GM19043 (cell line): ENCODE results near the gene DDB1.

ENCODE experiments used
- ATAC-seq: cut with Tn5 transposase; IDR thresholded peaks from one replicate; pipeline ENCODE4 v1.9.1; 2021; ENCODE audit warnings: low read depth; ENCODE audit not compliant: unreplicated experiment

The DDB1 gene

DNA sequence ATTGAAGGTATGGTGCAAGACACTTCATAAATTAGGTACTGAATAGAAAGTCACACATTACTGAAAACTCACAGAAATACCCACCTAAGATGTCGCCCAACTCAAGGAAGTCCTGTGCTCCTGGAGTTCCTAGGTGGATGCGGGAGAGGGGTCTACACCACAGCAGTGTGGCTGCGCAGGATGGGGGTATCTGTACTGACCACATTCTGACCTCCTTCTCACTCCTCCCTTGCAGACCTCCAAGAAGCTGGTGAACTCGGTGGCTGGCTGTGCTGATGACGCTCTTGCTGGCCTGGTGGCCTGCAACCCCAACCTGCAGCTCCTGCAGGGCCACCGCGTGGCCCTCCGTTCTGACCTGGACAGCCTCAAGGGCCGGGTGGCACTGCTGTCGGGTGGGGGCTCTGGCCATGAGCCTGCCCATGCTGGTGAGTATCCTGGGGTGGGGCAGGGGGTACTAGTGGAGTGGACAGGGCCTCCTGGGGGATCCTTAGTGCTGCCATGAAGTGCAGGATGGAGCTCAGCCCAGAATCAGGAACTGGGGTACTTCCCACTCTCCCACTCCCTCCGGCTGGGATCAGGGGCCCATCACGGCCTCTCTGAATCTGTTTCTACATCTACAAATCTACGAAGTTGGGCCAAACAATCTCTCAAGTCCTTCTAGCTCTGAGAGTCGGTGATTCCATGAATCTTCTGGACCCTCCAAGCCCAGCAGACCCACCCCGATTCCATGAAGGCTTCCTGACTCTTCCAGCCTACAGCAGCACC is 5.0 kb upstream of the DDB1 start:
- ATAC-seq = no peak

DNA sequence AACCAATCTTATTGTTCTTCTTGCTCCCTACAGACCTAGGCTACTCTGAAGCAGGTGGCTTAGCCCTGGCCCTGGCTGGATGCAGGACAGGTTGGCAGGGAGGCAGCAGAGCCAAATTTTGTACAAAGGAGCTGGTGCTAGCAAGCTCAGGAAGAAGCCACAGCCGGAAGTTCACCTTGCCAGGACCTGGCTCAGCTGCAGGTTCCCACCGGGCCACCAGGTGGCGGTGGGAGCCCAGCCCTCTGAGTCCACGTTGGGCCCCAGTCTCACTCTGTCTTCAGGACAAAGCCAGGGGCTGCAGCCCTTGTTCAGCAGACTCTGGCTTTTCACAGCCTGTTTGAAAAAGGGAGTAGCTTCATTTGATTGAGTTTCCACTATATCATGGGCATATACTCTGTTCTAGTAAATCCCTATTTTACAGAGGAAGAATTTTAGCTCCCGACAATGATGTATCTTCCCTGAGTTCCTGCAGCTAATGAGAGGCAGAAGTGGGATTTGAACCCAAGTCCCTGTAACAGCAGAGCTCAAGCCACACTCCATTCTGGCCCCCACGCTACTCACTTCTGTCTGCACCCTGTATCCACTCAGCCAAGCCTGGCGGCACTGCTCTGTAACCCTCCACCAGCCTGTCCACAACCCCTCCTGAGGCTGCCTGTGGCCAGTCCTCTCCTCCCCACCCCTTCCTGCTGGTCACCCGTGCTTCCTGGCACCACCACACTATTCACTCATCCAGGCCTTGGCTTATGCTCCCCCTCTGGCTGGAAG is 3.4 kb upstream of the DDB1 start:
- peak; percentile 52 for ATAC-seq

DNA sequence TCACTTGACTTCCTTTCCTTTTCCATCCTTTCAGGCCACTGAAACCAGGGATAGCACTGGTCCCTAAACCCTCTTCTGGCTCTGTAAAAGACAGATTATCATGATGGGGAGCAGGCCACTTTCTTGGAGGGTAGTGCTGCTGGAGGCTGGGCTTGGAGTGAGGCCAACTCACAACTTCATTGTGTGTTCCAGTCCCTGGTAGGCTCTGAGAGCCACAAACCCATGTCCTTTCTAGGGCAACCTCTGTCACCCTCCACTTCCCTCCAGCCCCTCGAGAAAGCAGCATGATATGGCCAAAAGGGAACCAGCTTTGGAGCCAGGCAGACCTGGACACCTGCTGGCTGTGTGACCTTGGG is 2.4 kb upstream of the DDB1 start:
- ATAC-seq = no peak

DNA sequence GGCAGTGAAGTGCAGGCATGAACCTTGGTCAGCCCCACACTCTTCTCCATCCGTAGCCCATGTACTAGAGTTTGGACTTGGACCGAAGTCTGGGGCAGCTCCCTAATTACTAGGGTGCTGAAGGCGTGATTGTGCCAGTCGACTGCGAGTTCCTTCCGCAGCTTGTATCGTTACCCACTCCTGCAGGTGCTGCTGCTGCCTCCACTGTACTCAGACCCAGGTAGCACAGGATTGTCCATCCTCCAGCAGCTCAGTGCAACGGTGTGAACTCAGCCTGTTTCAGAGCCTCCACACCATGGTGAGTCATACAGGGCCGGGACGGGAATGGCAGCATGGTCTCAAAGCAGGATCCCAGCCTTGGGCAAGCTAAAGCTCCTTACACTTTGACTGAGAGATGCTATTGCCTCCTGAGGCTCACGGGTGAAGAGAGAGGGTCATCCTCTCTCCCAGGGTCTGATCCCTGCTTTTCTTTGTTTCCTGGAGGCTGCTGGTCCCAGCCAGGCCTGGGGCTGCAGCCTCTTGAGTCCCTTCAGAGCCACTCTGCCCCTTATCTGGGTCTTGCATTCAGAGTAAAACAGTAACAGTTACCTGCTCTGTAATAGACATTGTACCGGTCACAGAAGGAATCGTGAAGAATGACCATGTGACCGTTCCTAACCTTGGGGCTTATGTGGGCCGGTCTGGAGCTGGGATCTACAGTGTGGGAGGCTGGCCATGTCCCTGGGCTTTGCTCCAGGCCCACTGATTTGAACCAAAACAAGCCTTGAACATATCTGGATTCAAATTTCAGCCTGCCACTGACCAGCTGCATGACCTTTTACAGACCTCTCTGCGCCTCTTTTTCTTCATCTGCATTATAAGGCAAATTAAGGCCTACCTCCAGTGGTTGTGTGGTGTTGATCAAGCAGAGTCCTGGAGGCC is 1.8 kb upstream of the DDB1 start:
- no peak for ATAC-seq

DNA sequence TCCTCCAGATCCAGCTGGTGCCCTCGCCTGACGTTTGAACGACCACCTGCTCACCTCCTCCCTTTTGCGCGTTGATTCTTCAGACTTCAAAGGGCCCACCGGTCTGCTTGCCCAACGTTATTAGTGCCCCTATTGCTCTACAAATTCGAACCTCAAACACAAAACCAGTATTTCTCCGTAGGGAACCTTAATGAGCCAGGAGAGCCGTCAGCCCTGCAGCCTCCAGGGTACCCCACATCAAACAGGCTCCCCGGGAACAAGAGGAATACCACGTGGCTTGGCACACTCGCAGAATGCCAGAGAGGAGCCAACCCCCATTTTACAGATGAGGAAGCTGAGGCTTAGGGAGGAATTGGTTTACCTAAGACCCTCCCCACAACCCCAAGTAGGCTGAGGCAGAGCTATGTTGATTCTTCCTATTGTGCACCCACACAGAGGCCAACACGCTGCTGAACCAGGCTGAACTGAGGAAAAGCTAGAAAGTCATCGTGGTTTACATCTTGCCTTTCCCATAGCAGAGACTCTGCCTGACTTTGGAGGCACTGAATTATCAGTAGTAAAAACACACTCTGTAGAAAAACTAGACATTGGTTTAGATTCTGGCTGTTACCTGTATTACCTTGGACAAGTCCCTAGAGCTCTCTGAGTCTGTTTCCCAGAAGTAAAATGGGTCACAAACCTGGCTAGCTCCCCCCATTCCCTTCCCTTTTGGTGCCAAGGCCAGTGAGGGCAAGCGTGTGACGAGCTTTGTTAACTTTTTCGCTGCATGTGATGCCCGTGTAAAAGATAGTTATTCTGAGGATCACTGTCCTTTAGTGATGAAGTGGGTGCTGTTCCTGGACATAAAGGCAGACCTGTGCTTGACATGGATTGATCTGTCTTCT is 887 bp upstream of the DDB1 start:
- ATAC-seq = no peak

DNA sequence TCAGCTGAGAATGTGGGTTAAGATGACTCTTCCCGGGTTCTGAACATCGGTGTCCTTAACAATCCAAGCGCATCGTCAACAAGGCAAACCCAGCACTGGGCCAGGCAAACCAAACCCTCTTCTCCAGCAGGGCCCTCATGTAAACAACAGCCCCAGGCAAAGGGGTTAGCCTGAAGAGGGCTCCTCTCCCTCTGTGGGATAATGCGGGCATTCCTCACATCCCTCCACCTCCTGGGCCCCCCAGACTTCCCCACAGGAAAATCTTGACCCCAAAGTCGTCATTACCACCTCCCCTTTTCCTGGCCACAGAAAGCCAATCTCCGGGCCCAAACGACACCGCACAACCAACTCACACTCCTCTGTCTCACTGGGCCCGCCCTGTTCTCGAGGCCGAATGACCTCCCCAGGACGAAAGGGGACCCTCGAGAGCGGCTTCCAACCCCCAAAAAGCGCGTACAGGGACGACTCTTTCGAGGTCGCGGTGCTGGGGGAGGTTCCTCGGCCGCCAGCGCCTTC is 566 bp downstream of the DDB1 start:
- ATAC-seq = no peak

DNA sequence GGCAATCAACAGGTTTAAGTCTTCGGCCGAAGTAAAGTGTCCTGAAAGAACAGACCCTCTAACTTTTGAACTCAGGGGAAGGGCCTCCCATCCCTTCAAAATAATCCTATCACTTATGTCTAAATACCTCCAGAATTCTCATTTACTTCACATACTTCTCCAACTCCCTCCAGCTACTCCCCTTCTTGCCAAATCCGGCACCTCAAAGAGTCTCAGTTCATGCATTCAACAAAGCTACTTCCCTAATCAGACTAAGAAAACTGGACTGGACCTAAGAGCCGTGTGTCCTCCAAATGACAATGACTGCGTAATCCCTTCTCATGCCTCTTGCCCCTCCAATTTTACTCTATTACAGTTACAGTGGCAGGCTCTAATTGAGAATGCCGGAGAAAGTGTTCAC is 1.3 kb downstream of the DDB1 start:
- no peak for ATAC-seq

DNA sequence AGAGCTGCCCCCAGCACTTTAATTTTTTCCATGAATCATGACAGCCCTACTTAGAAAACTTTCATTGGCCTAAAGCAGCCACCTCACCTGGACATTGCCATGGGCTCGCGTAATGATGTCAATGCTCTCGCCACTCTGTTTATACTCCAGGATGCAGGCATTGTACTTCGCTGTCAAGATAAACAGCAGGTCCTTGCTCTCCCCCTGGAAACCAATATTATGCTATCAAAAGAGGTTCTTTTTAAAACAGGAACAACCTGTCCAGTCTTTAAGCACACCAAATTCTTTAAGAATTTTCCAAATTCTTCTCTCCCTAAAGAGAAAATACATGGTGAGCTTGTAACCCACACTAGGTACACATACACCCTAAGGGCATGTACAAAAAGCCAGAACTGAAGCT is 3.0 kb downstream of the DDB1 start:
- no peak for ATAC-seq

DNA sequence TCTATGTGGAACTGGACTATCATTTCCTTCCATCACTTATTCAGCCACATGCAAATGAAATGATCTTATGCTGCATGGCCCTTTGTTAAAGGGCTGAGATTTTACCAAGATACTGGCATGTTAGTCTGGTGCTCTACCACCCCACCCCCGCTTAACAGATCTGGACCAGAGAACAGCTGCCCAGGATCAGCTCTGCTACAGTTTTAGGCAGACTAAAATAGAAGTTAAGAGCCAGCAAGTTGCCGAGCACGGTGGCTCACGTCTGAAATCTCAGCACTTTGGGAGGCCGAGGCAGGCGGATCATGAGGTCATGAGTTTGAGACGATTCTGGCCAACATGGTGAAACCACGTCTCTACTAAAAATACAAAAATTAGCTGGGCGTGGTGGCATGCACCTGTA is 4.6 kb downstream of the DDB1 start:
- no peak for ATAC-seq

DNA sequence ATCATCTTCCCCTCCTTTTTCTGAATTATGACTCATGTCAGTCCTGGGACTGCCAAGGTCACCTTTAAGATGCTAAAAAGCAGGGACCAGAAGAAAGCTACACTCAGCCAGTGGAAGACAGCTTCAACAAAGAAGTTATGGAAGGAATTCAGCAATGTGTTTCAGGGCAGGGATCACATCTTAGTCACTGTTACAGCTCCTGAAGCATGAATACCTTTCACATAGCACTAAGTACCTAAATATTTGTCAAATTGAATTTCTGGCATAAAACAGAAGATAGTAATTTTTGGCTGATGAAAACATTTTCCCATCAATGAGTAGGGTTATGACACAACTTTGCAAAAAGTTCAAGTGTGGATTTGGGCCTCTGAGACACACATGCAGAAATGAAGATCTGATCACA is 5.2 kb downstream of the DDB1 start:
- ATAC-seq = no peak

DNA sequence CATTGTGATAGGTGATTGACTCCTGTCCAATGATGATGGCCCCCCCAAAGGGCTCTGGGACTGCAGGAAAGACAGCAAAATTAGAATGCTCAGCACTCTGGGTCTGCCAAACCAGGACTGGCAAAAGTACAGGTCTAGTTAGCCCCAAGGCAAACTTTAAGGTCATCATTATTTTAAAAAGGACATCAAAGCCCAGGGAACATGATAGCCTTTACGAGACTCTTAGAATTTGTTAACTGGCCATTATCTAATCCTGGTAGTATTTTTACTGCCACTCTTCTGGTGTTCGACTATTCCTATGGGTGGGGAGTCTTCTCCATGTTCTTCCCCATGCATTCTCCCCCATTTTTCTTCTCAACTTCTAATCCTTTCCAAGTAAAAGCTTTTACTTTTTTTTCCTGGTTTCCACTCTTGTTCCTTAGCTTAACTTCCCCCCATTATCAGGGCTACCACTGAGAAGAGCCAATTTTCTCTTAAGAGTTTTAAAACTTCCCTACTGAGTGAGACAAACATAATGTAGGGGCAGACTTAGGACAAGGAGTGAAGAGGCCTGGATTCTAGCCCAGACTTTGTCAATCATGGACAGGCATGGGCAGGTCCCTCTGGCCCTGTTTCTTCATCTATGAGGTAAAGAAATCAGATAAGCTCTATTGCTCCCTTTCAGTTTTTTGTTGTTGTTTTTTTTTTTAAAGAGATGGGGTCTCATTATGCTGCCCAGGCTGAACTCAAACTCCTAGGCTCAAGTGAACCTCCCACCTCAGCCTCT is 7.1 kb downstream of the DDB1 start:
- no peak for ATAC-seq

DNA sequence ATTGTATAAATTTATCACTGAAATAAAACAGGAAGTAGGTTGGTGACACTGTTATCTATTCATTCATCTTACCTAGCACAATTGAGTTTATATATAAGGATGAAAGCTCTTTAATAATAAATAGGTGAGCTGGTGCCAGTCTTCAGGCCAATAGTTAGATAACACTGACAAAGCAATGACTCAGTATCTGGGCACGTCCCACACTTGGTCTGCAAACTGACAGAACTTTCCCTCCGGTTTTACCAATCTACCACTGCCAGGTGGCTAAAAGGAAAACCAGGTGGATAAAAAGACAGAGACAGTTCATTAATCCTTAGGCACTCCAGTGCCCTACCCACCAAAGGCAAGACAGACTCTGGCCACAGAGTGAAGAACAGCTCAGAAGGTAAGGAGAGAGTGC is 17.6 kb downstream of the DDB1 start:
- no peak for ATAC-seq

DNA sequence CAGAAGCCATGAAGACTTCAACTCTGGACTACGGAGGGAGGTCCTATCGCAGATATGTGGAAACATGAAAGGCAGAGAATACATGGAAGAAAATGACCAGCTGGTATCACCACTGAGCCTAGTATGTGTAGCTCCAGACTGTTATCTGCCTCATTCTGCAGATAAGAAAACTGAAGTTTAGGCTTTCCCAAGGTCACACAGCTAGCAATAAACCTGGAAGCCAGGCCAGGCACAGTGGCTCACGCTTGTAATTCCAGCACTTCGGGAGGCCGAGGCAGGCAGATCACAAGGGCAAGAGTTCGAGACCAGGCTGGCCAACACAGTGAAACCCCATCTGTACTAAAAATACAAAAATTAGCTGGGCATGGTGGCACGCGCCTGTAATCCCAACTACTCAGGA is 22.2 kb downstream of the DDB1 start:
- ATAC-seq = no peak

DNA sequence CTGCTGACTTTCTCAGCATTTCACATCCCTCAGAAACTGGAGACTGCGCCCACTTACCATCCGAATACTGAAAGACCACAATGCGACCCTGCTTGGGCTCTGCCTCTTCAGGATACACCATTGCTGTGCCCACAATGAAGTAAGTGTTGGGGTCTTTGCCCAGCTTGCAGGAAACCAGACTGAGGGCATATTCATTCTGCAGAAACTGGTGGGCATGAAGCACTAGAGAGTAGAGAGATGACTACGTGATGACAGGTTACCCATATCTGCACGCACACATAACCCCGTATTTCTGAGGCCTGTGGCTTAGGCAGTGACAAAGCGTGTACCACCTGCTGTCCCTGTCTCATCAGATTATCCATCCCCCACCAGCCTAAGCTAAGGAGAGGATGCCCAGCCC is 23.2 kb downstream of the DDB1 start:
- ATAC-seq = no peak

DNA sequence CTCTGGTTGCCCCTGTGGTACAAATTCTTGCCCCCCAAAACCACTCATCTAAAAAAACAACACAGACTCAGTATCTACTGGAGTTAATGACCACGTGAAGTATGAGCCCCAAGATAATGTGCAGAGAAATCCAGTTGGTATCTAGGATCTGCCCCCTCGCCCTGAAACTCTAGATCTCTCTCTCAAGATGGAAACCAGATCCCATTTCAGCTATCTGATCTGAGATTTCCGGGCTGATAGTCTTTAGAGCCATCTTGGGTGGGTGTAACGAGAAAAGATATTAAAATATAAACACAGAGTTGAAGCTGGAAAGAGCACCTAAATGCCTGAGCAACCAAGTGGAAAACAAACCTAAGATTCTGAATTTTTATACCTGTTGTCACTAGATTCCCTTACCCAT is 23.8 kb downstream of the DDB1 start:
- no peak for ATAC-seq

DNA sequence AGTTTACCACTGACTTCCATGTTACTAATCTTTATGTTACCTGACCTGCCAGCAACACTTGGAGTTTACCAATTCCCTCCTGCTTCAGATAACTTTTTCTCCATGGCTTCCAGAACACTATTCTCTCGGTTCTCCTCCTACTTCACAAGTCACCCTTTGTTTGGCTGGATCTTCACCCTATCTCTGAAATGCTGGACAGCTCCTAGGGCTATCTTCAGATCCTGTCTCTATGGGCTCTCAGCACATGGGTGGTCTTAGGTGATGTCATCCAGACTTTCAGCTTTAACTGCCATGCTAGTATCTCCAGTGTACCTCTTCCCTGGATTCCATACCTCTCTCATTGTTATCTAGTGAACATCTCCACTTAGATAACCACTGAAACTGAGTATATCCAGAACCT is 25.6 kb downstream of the DDB1 start:
- no peak for ATAC-seq

DNA sequence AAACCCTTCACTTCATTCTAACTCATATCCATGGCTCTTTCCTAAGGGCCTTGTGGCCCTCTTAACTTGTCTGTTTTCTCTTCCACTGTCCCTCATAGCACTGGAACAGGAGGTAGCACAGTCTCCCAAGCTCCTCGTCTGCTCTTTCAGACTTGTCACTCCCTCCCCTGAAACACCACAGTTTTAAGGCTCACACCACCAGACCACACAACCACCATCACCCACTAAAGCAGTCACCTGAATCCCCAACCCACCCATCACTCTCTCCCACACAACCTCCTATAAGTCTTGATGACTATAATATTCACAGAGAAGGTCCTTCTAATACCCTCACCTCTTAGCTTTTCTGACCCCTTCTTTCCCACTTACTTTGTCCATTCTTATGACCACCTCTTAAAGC is 26.7 kb downstream of the DDB1 start:
- ATAC-seq = no peak

DNA sequence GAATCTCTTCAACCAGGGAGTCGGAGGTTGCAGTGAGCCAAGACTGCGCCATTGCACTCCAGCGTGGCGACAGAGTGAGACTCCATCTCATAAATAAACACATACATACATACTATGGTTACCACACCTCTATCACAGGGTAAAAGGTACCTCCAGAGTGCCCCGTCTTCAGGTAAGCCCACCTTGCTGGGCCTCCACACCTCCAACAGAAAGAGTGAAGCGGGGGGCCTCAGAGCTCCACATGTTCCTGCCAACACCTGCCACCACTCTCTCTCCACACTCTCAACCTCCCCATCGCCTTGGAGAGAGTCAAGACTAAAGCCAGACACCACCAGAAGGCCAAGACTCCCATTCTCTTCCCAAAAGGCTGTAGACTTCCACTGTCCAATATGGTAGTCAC is 27.5 kb downstream of the DDB1 start:
- ATAC-seq = no peak

DNA sequence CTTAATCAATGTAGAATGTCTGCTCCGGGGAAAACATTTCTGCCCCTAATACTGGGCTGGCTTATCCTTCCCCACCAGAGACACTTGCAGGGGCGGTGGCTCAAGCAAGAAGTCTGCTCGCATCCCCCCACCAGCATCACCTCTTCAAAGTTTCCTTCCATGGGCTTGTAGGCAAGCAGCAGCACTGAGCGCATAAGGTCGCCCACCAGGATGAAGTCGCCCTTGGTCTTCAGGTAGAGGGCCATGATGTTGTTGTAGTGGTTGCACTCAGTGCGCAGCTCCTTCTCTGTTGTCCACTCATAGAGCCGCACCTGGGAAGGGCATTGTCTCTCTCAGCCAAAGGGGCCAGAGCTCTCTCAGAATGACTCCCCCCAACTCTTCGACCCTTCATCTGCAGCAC is 29.2 kb downstream of the DDB1 start:
- no peak for ATAC-seq
